ENCODE measurements around the gene ZSCAN5C.

DNA sequence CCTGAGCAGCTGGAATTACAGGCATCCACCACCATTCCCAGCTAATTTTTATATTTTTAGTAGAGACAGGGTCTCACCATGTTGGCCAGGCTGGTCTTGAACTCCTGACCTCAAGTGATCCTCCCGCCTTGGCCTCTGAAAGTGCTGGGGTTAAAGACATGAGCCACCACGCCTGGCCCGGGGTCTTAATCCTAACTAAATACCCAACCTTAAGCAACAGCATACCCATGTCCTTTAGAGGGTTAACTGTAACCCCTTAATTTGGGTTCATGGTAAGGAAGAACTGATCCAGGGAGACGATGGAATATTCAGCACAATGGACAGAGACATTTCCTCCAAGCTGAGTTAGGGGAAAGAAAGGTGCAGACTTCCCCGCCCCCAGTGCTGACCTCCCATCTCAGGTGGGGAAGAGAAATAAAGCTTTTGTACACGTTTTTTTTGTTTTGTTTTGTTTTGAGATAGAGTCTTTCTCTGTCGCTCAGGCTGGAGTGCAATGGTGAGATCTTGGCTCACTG is 35.0 kb upstream of the ZSCAN5C start:
- TF ChIP-seq, protein P1, sequence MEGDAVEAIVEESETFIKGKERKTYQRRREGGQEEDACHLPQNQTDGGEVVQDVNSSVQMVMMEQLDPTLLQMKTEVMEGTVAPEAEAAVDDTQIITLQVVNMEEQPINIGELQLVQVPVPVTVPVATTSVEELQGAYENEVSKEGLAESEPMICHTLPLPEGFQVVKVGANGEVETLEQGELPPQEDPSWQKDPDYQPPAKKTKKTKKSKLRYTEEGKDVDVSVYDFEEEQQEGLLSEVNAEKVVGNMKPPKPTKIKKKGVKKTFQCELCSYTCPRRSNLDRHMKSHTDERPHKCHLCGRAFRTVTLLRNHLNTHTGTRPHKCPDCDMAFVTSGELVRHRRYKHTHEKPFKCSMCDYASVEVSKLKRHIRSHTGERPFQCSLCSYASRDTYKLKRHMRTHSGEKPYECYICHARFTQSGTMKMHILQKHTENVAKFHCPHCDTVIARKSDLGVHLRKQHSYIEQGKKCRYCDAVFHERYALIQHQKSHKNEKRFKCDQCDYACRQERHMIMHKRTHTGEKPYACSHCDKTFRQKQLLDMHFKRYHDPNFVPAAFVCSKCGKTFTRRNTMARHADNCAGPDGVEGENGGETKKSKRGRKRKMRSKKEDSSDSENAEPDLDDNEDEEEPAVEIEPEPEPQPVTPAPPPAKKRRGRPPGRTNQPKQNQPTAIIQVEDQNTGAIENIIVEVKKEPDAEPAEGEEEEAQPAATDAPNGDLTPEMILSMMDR (IDR thresholded peaks at IDR 0.05; ENCODE audit: extremely low read depth in 1 of 2, insufficient read depth in 1 of 2, low read depth in 1 of 2, low read length in 2 of 2) = no peak
- TF ChIP-seq POLR2A (IDR thresholded peaks at IDR 0.05; ENCODE audit: low read depth, low read length) (no peak), MYC (IDR thresholded peaks at IDR 0.05; ENCODE audit: low read depth, low read length) (no peak), POLR2AphosphoS5 (IDR thresholded peaks at IDR 0.05; ENCODE audit: insufficient read depth, low read depth, low read length) (no peak), EZH2 (IDR thresholded peaks at IDR 0.05; ENCODE audit: borderline replicate concordance, low read depth, low read length, severe bottlenecking) (no peak), JUN (IDR thresholded peaks at IDR 0.05; ENCODE audit: borderline replicate concordance, insufficient read depth, insufficient read length, low read depth) (no peak), FOS (IDR thresholded peaks at IDR 0.05; ENCODE audit: borderline replicate concordance, insufficient read depth, low read length) (no peak), GATA2 (IDR thresholded peaks at IDR 0.05; ENCODE audit: insufficient read depth, insufficient read length, low read depth, low read length) (no peak)
- TF ChIP-seq, protein P2, sequence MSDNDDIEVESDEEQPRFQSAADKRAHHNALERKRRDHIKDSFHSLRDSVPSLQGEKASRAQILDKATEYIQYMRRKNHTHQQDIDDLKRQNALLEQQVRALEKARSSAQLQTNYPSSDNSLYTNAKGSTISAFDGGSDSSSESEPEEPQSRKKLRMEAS (IDR thresholded peaks at IDR 0.05; ENCODE audit: insufficient read depth, insufficient read length) = no peak

All from endothelial cell of umbilical vein (primary cell).